GM12875 (cell line): ENCODE results near the gene KCTD5.

Source experiments
- H3K4me3 ChIP-seq: one replicate; pipeline ENCODE4 v1.5.1; 2011; ENCODE audit warnings: low read depth, low read length, control low read depth
- CTCF ChIP-seq: IDR thresholded peaks from 2 replicates; pipeline ENCODE4 v1.5.1; 2011; ENCODE audit warnings: low read depth, mild to moderate bottlenecking, control low read depth, inconsistent platforms, low read length, moderate library complexity, borderline replicate concordance; ENCODE audit not compliant: insufficient read depth

KCTD5 gene

GRCh38 chr16:2752035-2752849 lies 69.9 kb downstream of the KCTD5 start, which contains the start of gene SRRM2:
SRRM2 (plus strand) TSS chr16:2752638; CDS start chr16:2756365, 3,727 bp downstream.
- TF ChIP-seq CTCF = no peak
- H3K4me3 ChIP-seq = peak within 1 kb of the TSS; percentile 71

- peak overlapping the region; percentile 71 for H3K4me3 ChIP-seq
- TF ChIP-seq CTCF = no peak
Observed at GRCh38 chr16:2752850-2753732, 70.8 kb downstream of the KCTD5 start.

GRCh38 chr16:2753733-2754020 lies 71.4 kb downstream of the KCTD5 start:
- no peak for TF ChIP-seq CTCF
- H3K4me3 ChIP-seq = peak overlapping the region; percentile 71

DNA sequence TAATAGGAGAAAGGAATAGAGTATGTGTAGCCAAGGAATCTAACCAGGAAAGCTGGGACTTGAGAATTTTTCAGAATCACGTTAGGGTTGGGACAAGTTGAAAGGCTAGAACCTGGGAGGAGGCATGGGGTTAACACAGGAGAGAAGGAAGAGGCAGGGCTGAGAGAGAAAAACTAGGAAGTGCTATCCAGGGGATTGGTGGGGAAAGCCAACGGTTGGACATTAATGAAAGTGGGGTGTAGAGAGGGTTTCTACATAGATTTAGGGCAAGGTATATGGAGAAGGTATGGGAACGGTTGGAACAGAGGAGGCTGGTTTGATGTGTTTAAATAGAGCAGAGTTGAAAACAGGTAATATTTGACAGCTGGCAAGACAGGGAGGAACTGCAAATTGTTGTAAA lies 72.8 kb downstream of the KCTD5 start:
- TF ChIP-seq CTCF = no peak
- H3K4me3 ChIP-seq = no peak overlapping the region

- TF ChIP-seq CTCF = no peak
- H3K4me3 ChIP-seq = no peak overlapping the region
Observed at GRCh38 chr16:2756288-2757015, 74.1 kb downstream of the KCTD5 start.

DNA sequence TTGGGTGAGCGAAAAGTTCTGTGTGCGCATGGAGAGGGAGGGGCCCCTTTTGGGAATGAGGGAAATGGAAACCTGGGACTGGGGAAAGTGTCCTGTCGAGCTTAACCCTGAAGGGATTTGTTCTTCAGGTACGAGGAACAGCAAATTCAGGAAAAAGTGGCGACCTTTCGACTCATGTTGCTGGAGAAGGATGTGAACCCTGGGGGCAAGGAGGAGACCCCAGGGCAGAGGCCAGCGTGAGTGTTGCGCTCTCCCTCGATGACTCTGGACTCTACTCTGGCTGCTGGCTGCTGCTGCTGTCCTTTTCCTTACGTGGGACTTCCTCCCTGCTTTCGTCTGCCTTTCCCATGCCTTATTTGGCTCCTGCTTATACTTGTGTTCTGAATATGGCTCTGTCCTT lies 75.0 kb downstream of the KCTD5 start:
- TF ChIP-seq CTCF = no peak
- no peak overlapping the region for H3K4me3 ChIP-seq
